HG03045 (cell line): ENCODE results near the gene SLK.

Experiments used
- ATAC-seq: cut with Tn5 transposase; IDR thresholded peaks from one replicate; pipeline ENCODE4 v1.9.1; 2021; ENCODE audit warnings: mild to moderate bottlenecking, moderate library complexity; ENCODE audit not compliant: unreplicated experiment

Gene SLK

DNA sequence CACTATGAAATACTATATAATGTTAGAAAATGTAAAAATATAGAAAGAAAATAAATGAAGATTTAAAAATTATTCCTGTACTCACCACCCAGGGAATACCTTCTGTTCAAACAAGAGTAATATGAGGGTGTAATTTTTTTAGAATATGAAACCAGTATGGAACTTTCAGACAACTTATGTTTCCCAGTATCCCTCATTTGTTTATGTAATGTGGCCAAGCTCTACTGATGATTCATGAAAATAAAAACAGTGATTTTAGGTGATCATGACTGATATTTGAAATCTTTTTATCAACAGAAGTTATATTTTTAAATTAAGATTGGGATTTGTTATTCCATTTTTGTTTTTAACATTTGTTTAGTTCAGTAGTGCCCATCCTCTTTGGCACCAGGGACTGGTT, 18.8 kb downstream of the SLK start:
- ATAC-seq = no peak

DNA sequence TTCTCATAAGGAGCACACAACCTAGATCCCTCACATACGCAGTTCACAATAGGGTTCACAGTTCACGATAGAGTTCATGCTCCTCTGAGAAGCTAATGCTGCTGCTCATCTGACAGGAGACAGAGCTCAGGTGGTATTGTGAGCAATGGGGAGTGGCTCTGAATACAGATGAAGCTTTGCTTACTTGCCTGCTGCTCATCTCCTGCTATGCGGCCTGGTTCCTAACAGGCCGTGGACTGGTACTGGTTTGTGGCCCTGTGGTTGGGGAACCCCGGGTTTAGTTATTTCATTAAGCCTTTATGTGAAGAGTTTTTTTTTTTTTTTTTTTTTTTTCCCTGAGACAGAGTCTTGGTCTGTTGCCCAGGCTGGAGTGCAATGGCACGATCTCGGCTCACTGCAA, 19.4 kb downstream of the SLK start:
- no peak for ATAC-seq

DNA sequence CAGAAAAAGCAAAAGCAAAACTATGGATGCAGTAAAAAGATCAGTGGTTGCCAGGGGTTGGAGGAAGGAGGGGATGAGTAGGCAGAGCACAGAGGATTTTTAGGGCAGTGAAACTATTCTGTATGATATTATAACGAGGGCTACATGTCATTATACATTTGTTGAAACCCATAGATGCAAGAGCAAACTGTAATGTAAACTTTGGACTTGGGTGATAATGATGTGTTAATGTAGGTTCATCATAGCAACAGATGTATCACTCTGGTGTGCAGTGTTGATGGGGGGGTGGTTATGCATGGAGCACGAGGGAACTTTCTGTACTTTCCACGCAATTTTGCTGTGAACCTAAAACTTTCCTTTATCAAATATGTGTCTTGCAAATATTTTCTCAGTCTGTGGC, 23.2 kb downstream of the SLK start:
- no peak for ATAC-seq

DNA sequence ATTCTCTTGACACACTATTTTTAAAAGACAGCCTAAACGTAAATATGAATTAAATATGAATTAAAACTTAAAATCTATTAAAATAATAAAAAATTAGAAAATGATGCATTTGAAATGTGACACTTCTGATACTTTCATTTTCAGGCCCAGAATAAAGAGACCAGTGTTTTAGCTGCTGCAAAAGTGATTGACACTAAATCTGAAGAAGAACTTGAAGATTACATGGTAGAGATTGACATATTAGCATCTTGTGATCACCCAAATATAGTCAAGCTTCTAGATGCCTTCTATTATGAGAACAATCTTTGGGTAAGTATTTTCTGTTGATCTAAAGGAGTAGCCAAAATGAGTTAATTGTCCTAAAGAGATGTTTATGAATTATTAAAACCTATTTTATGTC, 23.6 kb downstream of the SLK start:
- ATAC-seq = no peak

DNA sequence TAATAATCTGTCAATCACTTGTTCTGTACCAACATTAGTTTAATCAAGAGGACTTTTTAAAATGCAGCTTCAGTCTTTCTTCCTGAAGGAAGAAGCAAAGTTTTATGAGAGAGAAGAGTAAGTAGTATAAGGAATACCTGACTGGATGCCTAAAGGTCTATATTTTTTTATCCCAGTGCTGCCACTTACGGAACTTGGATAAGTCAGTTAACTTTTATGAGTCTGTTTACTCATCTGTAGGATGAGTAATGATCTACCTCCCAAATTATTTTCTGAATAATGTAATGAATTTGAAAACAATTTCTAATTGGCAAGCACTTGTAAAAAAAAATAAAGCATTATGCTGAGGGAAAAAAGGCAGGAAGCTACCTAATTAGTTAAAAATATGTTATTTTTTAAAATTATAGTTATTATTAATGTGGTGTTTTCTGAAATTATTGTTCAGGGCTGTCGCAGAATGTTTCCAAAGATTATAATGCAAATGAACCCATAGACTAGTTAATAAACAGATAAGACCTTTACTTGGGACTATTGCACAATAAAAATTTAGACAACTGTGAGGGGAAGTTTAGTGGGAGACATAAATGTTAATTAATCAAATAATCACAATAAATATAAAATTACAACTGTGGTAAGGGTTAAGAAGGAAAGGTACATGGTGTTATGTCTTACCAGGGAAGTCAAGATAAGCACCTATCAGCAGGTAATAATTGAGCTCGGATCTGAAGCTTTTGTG, 24.6 kb downstream of the SLK start:
- no peak for ATAC-seq

DNA sequence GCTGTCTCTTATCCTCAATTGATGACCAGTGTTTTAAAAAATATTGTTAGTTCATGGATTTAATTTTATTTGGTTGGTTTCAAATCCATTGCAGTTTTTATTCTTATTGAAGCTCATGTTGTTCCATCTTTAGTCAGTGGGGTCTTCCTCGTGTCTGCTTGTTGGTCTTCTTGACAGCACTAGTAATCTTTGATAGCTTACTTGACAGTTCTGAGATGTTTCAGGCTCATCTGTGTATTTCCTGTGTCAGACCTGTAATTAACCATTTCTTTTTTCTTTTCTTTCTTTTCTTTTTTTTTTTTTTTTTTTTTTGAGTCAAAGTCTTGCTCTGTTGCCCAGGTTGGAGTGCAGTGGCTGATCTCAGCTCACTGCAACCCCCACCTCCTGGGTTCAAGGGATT, 28.2 kb downstream of the SLK start:
- no peak for ATAC-seq

DNA sequence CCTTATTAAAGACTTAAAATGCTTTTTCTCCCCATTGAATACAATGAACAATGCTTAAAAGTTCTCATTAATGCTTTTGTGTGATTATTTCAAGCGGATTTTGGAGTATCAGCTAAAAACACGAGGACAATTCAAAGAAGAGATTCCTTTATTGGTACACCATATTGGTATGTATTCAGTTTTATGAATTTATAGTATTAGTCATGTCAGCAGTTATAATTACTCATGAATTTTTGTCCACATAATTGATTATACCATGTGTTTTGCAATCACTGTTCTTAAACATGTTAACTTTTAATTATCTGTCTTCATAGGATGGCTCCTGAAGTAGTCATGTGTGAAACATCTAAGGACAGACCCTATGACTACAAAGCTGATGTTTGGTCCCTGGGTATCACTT, 31.9 kb downstream of the SLK start:
- ATAC-seq = no peak

DNA sequence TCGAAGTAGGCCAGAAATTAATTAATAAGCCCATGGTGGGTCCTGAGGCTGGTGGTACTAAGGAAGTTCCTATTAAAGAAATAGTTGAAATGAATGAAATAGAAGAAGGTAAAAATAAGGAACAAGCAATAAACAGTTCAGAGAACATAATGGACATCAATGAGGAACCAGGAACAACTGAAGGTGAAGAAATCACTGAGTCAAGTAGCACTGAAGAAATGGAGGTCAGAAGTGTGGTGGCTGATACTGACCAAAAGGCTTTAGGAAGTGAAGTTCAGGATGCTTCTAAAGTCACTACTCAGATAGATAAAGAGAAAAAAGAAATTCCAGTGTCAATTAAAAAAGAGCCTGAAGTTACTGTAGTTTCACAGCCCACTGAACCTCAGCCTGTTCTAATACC, 36.0 kb downstream of the SLK start:
- ATAC-seq = no peak

DNA sequence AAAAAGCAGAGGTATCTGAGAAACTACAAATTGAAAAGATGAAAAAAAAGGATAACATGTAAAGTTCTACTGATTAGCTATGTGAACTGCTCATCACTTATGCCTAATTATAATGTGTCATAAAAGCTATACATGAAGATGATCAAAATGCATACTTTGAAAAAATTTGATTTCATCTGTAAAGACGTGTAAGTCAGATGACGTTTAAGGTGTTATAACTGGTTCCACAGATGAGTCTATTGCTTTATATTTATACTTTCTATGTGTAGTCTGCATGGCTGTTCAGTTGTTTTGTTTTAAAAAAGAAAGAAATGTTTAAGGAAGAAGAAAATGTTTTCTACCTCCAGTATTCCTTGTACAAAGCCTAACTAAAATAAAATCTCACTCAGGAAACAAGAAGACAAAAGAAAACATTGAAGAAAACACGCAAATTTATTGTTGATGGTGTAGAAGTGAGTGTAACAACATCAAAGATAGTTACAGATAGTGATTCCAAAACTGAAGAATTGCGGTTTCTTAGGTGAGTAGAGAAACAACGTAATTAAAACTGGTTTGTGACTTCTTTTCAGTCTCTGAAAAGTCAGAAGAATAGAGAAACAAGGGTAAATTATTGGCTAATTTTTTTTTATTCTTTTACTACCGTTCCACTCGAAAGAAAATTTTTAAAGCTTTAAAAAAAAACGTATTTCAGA, 38.4 kb downstream of the SLK start:
- ATAC-seq = no peak

DNA sequence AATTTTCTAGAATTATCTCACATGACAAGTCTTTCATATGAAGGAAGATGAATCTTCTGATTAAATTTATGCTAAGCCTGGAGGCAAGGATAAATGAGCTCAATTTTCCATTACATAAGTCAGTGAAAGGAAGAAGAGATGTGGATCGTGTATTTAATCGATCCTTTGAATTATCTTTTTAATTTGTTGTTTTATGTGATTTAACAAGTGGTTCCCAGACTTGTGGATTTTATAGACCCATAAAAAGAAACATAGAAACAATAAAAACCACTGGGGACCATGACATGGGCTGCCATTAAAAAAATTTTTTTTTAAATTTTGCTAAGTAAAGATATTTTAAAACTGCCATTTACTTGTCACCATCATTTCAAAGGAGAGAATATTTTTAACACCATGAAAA, 45.0 kb downstream of the SLK start:
- ATAC-seq = no peak

DNA sequence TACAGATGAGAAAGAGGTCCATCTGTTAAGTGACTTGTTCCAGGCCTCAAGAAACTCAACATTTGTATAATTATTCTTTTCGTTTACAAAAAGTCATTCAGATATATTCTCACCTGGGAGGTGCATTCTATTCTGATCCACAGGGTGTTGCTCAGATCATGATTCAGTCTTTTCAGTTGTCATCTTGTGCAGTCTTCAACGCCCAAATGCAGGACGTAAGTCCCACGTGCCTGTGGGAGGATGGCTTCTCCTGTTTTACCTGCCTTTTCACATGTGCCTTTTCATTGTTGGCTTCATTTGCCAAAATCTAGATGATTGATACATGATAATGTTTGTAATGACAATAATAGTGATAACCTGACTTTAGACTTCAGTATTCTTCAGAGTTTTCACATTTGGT, 46.5 kb downstream of the SLK start:
- no peak for ATAC-seq

DNA sequence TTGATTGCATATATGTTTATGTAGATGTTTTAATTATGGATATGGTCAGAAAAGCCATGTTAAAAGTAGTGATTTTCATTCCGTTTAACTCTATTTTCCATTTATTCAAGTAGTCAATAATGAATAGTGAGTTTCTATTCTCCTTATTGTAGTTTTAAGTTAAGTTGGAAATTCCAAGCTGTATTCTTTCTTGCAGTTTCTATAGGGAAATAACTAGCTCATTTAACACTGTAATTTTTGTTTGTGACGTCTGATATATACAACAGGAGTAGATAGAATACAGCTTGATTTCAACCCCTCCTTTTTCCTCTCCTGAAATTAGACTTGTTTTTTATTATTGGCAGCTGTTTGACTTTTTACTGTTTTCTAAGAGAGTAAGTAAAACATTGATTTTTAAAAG, 47.2 kb downstream of the SLK start:
- ATAC-seq = no peak

DNA sequence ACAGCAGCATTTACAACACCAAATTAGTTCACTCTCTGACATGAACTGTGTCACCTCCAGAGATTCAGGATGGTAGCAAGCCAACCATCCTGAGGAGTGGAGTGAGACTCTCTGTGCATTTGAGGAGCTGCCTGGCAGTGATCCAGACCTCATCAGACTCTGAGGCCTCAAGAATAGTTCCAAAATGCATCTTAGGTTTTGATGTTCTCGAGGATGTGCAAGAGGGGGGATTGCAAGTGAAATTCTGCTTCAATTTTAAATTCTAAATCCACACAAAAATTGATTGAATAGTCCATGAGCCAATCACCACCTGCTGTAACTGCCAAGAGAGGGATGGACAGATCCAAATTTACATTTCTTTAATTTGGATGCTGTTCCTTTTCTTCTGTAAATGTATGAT, 49.7 kb downstream of the SLK start:
- no peak for ATAC-seq

DNA sequence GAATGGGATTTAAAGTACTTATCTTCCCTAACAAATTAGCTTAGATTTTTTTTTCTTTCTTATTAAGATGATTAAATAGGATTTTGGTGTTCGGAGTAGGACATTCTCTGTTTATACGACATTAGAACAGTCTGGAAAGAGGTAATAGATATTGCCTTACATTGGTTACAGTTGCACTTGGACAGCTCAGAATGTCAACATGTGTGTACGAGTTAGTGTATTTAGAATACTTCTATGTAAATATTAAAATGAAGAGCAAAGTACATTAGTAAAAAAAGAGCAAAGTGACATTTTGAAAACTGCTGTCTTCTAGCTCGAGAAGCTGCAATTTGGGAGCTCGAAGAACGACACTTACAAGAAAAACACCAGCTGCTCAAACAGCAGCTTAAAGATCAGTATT, 51.5 kb downstream of the SLK start:
- ATAC-seq = no peak

DNA sequence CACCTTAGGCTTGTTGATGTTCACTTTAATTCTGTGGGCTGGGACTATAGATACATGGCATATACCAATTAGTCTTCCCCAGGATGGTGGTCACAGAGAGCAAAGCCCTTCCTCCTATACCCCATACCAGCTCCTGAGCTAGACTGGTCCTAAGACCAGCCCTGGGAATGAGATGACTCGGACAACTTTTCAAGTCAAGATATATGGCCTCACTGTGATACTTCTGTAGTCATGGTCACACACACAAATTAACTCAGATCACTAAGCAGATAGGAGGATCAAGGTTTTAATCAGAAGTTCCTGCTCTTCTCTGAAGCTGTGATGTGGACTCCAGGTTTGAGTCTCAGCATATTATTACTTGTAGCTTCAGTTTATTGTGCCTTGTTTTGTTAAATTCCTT, 53.1 kb downstream of the SLK start:
- no peak for ATAC-seq

DNA sequence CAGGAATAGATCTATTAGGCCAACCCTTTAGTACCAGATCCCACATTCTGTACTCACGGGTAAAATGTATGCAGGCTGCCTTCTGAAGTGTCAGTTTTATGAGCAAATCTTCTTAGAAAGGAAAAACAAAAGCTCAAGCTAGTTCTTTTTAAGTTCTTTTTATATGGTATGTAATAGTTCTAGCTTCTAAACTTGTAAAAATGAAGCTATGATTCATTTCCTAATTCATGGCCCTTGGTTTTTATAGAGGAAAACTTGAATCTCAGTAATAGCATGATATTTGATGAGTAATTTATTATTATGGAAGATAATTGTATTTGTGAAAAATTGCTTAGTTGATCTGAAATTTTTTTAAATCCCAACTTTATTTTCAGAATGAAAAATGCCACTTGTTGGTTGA, 54.3 kb downstream of the SLK start:
- no peak for ATAC-seq

DNA sequence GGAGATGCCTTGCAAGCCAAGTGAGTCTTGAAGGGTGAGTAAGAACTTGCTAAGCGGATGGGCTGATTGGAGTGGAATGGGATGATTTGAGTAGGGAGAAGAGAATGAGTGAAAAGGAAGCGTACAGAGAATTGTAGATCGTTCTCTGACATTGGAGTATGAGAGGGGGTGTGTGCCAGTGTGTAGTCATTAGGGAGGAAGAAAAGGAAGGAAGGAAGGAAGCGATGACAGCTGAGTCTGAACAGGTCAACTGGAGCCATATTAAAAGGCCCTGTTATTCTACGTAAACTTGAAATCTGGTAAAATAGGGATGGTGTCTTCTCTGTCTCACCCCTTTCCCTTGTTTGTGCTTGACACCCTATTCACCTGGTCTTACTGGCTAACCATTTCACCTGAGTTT, 55.1 kb downstream of the SLK start:
- no peak for ATAC-seq

DNA sequence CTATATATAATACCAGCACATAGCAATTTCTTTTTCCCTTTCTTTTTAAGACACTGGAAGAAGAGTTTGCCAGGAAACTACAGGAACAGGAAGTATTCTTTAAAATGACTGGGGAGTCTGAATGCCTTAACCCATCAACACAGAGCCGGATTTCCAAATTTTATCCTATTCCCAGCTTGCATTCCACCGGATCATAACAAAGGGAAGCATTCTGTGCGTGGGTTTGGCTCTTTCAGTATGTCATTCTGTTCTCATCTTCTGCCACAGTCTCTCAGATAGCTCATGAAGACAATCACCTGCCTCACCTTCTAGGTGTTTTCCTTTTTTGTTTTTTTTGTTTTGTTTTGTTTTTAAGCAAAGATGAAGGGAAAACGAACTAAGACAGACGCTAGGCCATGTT, 58.6 kb downstream of the SLK start:
- ATAC-seq = no peak

DNA sequence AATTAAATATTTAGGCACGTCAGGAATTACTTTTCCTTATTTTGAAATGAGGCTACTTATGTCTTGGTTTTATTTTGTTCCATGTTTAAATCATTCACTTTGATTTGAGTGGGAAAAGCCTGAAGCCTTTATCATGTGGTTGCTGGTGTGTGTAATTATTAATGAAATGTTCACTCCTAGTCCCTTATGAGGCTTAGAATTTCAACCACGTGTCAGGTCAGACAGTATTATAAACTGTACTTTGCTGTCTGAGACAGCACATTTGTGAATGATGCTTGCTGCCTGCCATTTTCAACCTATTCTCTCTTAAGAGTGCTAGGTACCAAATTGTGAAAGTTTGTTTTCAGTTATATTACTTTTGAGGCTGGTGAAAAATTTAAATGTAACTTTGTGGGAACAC, 59.8 kb downstream of the SLK start:
- ATAC-seq = no peak

DNA sequence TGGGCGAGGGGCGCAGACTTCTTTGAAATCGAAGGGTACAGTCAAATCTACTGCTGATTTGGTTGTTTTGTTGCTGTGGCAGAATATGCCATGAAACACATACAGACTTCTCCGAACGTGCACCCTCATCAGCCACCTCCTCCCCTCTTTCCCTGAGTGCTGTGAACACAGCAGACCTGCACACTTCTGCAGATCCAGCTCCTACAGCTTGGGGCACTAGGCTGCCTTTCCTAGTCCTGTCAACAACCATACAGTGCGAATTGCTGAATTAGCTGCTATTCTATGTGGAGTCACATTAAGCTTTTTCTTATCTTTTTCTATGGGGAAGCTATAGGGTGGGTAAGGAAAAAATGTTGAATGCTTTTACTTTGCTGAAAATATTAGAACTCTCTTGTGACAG, 61.2 kb downstream of the SLK start:
- no peak for ATAC-seq

DNA sequence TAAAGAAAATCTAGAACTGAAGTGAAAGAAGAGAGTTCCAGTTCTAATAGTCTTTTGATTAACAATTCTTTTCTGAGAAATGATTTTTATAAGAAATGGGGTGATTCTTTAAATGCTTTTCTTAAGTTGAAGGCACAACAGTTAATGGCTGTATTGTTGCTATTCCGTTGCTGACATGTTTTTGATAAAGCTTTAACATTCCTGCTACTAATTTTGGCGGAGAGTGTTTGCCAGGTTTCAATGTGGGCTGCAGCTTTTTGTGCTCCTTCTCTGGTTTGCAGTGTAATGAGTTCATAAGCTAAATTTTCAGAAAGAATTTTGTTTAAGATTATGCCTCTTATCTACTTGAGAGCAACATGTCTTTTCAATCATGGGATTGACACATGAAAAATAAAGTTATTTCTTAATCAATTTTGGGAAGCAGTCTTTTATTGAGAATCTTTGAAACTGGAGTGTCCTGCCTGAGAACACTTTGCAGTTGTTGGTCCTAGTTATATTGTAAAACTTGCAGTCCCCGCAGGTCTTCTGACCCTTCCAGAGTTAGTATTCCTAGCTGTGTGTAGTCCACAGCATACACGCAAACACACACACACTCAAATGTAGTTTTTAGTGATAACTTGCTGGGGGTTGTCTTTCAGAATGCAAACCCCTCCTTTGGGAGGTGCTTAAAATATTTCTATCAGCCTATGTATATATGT, 62.0 kb downstream of the SLK start:
- ATAC-seq = no peak

DNA sequence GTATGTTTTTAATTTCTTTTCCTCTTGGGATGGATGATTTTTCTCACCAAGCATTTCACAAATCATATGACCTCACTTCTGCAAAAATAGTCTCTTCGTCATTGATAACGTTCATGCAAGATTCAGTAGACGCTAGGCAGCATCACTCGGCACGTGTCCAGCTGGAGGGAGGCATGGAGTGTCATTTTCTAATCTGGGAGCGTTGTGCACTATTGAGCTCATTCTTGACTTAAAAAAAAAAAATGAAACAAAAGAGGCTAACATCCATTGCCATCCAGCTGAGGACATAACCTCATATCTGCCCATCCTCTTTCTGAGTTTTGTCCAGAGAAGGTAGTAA, 62.6 kb downstream of the SLK start:
- no peak for ATAC-seq
